Fibroblast of lung (primary cell): ENCODE results near the gene JAKMIP1. TPM values are rescaled to one million over a fixed set of nuclear protein-coding genes. Genes with fewer than 3 reads are reported as not detected.

ENCODE experiments used
- DNase-seq, 2 donors: peaks; one replicate each; pipeline versions ENCODE4 v3.0.0 to v3.0.0-alpha.2; 2010; ENCODE audit warnings: low read depth in 2 of 2
- H2AFZ ChIP-seq: 2 replicates; pipeline ENCODE4 v1.5.1; 2012; ENCODE audit warnings: low read length, control low read depth, inconsistent platforms
- H3K27ac ChIP-seq: 2 replicates; pipeline ENCODE4 v1.5.1; 2011; ENCODE audit warnings: low read length, control low read depth; ENCODE audit not compliant: insufficient read depth
- H3K27me3 ChIP-seq: 2 replicates; pipeline ENCODE4 v1.5.1; 2011; ENCODE audit warnings: mild to moderate bottlenecking, low read length; ENCODE audit not compliant: control insufficient read depth, insufficient read depth
- H3K36me3 ChIP-seq: 2 replicates; pipeline ENCODE4 v1.5.1; 2011; ENCODE audit warnings: low read length; ENCODE audit not compliant: control insufficient read depth, insufficient read depth
- H3K4me1 ChIP-seq: 2 replicates; pipeline ENCODE4 v1.5.1; 2011; ENCODE audit warnings: low read length; ENCODE audit not compliant: control insufficient read depth, insufficient read depth; ENCODE audit errors: extremely low read depth
- H3K4me2 ChIP-seq: 2 replicates; pipeline ENCODE4 v1.5.1; 2011; ENCODE audit warnings: low read length, control low read depth; ENCODE audit not compliant: insufficient read depth; ENCODE audit errors: extremely low read depth
- H3K4me3 ChIP-seq, 4 experiments: fragments of 200-600 bp in 1 of 4; sonication (generic) in 1 of 4; replicated peaks in 1 of 4; 2 replicates each; pipeline ENCODE4 v1.5.1; 2011 to 2016; ENCODE audit warnings: low read length in 4 of 4, low read depth in 3 of 4, mild to moderate bottlenecking in 3 of 4, control low read depth in 2 of 4, inconsistent platforms in 1 of 4, mixed read lengths in 1 of 4; ENCODE audit not compliant: insufficient read depth in 1 of 4; ENCODE audit errors: control extremely low read depth in 1 of 4
- H3K79me2 ChIP-seq: 2 replicates; pipeline ENCODE4 v1.5.1; 2012; ENCODE audit warnings: mild to moderate bottlenecking, low read length, inconsistent platforms; ENCODE audit not compliant: control insufficient read depth, insufficient read depth
- H3K9ac ChIP-seq: 2 replicates; pipeline ENCODE4 v1.5.1; 2011; ENCODE audit warnings: mild to moderate bottlenecking, low read length, control low read depth; ENCODE audit not compliant: insufficient read depth
- H3K9me3 ChIP-seq: 2 replicates; pipeline ENCODE4 v1.5.1; 2012; ENCODE audit warnings: low read depth, low read length; ENCODE audit not compliant: control insufficient read depth, insufficient read depth
- H4K20me1 ChIP-seq: 2 replicates; pipeline ENCODE4 v1.5.1; 2011; ENCODE audit warnings: low read length; ENCODE audit not compliant: control insufficient read depth, insufficient read depth; ENCODE audit errors: extremely low read depth
- EZH2 ChIP-seq: IDR thresholded peaks from 2 replicates; pipeline ENCODE4 v1.5.1; 2012; ENCODE audit warnings: low read length, control low read depth, mild to moderate bottlenecking; ENCODE audit errors: missing control alignments
- polyA plus RNA-seq, 2 donors: library from polyadenylated mRNA; depleted of rRNA in 1 of 2; stranded (reverse) in 1 of 2; unstranded in 1 of 2; fragments of >200 nt; gene quantifications; 2 replicates each; pipeline ENCODE4 v1.2.1, GENCODE V29; 2011 to 2012; ENCODE audit warnings: missing spikeins in 1 of 2
- total RNA-seq: library from RNA; depleted of rRNA; stranded (reverse); fragments of >200 nt; gene quantifications from 2 replicates; pipeline ENCODE4 v1.2.1, GENCODE V29; 2014
- TF ChIP-seq, protein P1 (sequence below), 2 donors: IDR thresholded peaks in 1 of 2; conservative IDR thresholded peaks in 1 of 2; 1 replicate in 1 of 2; 2 replicates in 1 of 2; pipeline ENCODE4 v1.5.1; 2011 to 2012; ENCODE audit warnings: low read length in 2 of 2, control low read depth in 1 of 2, inconsistent platforms in 1 of 2, low read depth in 1 of 2, mild to moderate bottlenecking in 1 of 2

The JAKMIP1 gene
- total and polyA plus RNA-seq, 2 donors (not counting 1 experiment from before 2014, with no cell fraction given), result not detected

DNA sequence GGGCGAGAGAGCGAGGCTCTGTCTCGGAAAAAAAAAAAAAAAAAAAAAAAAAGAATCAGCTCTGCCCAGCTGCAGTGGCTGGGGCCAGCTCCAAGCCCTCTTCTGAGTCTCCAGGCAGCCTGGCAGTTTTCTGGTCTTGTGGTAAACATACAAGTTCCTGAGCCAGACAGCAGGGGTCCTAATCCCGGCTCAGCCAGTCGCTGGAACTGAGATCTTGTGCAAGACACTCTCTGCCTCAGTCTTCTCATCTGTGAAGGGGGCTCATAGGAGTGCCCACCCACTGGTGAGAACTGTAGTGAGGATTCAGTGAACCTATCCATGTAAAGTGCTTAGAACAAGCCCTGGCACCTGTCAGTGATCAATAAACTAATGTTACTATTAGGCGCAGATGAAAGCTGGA is 223.9 kb downstream of the JAKMIP1 start:
- Histone ChIP-seq H3K27me3 (no peaks in the 10 kb centered on the region), H3K4me3 (no peak overlapping the region), H3K9me3 (no peaks in the 10 kb centered on the region), H3K4me2 (no peak overlapping the region), H2AFZ (no peak overlapping the region), H3K79me2 (no peaks in the 10 kb centered on the region), H3K36me3 (no peaks in the 10 kb centered on the region), H4K20me1 (no peaks in the 10 kb centered on the region), H3K4me1 (no peaks in the 10 kb centered on the region), H3K9ac (no peak overlapping the region), H3K27ac (no peak overlapping the region)
- DNase-seq, result no peak
- TF ChIP-seq EZH2, result no peak
- TF ChIP-seq, protein P1, sequence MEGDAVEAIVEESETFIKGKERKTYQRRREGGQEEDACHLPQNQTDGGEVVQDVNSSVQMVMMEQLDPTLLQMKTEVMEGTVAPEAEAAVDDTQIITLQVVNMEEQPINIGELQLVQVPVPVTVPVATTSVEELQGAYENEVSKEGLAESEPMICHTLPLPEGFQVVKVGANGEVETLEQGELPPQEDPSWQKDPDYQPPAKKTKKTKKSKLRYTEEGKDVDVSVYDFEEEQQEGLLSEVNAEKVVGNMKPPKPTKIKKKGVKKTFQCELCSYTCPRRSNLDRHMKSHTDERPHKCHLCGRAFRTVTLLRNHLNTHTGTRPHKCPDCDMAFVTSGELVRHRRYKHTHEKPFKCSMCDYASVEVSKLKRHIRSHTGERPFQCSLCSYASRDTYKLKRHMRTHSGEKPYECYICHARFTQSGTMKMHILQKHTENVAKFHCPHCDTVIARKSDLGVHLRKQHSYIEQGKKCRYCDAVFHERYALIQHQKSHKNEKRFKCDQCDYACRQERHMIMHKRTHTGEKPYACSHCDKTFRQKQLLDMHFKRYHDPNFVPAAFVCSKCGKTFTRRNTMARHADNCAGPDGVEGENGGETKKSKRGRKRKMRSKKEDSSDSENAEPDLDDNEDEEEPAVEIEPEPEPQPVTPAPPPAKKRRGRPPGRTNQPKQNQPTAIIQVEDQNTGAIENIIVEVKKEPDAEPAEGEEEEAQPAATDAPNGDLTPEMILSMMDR (conservative IDR thresholded peaks at IDR 0.05 in 1 of 2, IDR thresholded peaks at IDR 0.05 in 1 of 2; ENCODE audit: low read depth in 1 of 2, low read length in 2 of 2), result no peak

Other genes starting within 250 kb of the JAKMIP1 start
- gene C4orf50, start 182.1 kb downstream of the JAKMIP1 start, total RNA-seq, result not detected in 2 replicates
- not detected in 2 replicates for gene C4orf50, start 182.1 kb downstream of the JAKMIP1 start, polyA plus RNA-seq
- gene WFS1, start 69.3 kb upstream of the JAKMIP1 start, total RNA-seq, result 18.5 and 37.5 TPM in 2 replicates
- gene WFS1, start 69.3 kb upstream of the JAKMIP1 start, polyA plus RNA-seq, result 25.7 and 27.2 TPM in 2 replicates